GM12864 (cell line): ENCODE measurements around the gene CFAP54.
A peak's percentile ranks its signal among the peaks of the same experiment; 100 is the strongest.

Experiments used
- DNase-seq: peaks from one replicate; pipeline ENCODE4 v3.0.0-alpha.2; 2011; ENCODE audit warnings: low read depth
- H3K4me3 ChIP-seq: 2 replicates; pipeline ENCODE4 v1.5.1; 2011; ENCODE audit warnings: mild to moderate bottlenecking, low read depth, low read length, control low read depth
- TF ChIP-seq, protein P1 (sequence below): IDR thresholded peaks from 2 replicates; pipeline ENCODE4 v1.5.1; 2011; ENCODE audit warnings: low read depth, mild to moderate bottlenecking, moderate library complexity, low read length, control low read depth, inconsistent platforms; ENCODE audit errors: missing control alignments

The CFAP54 gene

DNA sequence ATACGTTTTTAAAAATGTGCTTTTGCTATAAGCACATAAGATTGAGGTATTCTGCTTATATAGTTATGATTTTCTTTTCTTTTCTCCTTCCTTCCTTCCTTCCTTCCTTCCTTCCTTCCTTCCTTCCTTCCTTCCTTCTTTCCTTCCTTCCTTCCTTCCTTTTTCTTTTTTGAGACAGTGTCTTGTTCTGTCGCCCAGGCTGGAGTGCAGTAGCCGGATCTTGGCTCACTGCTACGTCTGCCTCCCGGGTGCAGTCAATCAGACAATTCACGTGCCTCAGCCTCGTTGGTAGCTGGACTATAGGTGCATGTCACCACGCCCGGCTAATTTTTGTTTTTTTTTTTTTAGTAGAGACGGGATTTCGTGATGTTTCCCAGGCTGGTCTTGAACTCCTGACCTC is 5.8 kb downstream of the CFAP54 start:
- TF ChIP-seq, protein P1, sequence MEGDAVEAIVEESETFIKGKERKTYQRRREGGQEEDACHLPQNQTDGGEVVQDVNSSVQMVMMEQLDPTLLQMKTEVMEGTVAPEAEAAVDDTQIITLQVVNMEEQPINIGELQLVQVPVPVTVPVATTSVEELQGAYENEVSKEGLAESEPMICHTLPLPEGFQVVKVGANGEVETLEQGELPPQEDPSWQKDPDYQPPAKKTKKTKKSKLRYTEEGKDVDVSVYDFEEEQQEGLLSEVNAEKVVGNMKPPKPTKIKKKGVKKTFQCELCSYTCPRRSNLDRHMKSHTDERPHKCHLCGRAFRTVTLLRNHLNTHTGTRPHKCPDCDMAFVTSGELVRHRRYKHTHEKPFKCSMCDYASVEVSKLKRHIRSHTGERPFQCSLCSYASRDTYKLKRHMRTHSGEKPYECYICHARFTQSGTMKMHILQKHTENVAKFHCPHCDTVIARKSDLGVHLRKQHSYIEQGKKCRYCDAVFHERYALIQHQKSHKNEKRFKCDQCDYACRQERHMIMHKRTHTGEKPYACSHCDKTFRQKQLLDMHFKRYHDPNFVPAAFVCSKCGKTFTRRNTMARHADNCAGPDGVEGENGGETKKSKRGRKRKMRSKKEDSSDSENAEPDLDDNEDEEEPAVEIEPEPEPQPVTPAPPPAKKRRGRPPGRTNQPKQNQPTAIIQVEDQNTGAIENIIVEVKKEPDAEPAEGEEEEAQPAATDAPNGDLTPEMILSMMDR: no peak
- DNase-seq: no peak
- peak overlapping the region; percentile 13; the same call in 1 of the 2 replicates for H3K4me3 ChIP-seq

DNA sequence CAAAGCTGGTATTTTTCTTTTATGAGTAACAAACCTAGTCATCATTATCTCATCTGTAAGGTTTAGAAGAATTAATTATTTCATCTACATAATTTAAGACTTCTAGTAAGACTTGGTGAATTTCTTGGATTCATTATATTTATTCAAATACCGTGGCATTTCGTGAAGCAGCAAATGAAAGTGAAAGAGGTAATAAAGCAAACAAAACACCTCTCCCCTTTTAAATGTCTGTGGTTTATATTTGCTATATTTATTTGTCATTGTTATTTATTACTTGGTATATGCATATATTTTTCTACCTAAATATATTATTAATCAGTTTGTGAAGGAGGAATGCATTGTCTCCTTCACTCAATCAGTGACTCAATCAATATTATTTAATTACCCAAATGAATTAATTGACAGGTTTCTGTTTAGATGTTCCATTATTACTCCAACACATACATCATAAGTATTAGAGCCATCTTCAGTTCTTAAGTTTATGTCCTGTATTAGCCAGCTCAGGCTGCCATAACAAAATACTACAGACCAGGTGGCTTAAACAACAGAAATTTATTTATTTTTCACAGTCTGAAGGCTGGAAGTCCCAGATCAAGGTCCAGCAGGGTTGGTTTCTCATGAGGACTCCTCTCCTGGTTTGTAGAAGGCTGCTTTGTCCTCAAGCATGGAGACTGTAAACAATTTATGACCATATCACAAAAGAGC is 6.6 kb downstream of the CFAP54 start:
- TF ChIP-seq, protein P1: no peak
- H3K4me3 ChIP-seq: no peak overlapping the region
- DNase-seq: no peak

DNA sequence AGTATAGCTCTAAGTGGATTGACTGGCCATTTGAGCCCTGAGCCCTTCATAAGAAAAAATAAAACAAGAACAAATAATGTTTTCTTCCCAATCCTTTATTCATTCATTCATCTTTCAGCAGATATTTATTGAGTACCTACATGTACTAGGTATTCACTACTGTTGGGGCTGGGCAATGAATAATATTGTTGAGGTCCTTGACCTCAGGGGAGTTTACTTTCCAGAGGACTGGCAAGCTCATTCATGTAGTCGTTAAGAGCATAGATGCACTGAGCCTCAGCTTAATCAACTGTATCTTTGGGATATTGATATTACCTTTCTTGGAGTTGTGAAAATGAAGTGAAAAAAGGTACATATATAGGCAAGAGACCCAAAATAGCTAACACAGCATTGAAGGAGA is 7.6 kb downstream of the CFAP54 start:
- DNase-seq: no peak
- no peak overlapping the region for H3K4me3 ChIP-seq
- TF ChIP-seq, protein P1: no peak

DNA sequence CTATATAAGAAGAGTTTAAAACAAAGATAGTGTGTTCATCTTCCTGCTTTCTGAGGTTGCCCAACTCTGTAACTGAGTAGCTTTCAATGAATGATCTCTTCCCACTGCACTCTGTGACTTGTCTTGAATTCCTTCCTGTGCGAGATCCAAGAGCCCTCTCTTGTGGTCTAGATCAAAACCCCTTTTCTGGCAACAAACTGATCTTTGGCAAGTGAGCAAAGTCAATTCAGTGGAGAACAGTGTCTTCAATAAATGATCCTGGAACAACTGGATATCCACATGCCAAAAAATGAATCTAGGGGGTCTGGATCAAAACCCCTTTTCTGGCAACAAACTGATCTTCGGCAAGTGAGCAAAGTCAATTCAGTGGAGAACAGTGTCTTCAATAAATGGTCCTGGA is 8.5 kb downstream of the CFAP54 start:
- TF ChIP-seq, protein P1: no peak
- DNase-seq: no peak
- H3K4me3 ChIP-seq: no peak overlapping the region

DNA sequence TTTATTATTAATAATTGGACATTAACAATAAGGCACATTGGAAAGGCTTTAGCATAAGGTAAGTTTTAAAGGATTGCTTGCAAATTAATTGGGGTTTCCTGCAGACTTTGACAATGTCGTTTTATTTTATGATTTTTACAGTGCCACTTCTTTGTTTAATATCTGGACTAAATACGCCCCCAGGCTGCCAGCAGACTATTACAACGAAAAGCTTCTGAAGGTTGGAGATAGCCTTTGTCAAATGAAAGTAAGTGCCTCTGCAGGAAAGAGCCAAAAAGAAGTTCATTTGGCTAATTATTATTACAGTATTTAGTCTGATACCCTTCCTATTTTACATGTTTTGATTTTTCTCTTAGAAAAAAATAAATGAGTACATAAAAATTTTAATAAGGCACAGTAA is 11.3 kb downstream of the CFAP54 start:
- no peak for DNase-seq
- H3K4me3 ChIP-seq: no peak overlapping the region
- TF ChIP-seq, protein P1: no peak

DNA sequence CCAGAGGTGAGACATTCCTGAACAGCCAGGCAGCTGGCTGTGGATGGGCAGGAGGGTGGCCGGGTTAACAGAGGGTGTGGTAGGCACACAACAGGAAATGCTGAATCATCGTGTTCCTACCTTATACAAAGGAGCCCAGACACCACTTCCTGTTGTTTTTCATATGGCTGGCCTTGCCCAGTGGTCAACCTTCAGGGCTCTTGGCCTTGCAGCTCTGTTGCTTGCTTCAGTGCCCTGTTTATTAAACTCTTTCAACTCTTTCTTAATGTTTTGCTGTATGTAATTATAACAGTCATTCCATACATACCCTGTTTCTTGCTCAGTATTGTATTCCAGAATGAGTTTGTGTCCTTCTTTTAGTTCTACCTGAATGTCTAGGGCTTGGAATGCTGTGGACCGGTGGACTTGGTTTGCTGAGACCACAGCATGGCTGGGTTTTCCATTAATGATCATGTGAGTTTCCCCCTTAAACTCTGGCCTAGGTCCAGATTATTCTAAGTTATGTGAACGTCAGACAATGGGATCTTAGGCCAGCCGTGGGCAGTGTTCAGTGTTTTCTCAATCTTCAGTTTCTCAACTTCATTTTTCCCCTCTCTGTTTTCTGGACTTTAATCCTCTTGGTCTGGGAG is 11.9 kb downstream of the CFAP54 start:
- peak; percentile 61 for DNase-seq
- TF ChIP-seq, protein P1: no peak
- no peak overlapping the region for H3K4me3 ChIP-seq

DNA sequence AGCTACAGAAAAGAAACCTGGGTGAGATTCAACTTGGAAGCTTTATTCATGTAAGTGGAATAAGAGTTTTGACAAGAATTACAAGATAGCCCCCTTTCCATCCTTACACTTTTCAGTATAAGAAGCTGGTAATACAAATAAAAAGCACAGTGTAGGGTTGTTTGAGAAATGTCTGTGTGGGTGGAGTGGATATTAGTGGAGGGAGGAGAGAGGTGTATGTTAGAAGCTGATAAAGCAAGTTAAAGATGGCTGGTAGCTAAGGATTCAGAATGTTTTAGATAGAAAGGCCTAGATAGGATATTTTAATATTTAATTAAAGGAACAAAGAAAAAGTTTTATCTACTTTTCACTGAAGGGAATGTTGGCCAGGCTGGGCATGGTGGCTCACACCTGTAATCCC is 12.5 kb downstream of the CFAP54 start:
- DNase-seq: no peak
- no peak overlapping the region for H3K4me3 ChIP-seq
- TF ChIP-seq, protein P1: no peak
